ENCODE measurements around the gene CCDC110. TPM values are rescaled to one million over a fixed set of nuclear protein-coding genes. Genes with fewer than 3 reads are reported as not detected.

Gene CCDC110
- total and polyA plus RNA-seq, 9 of the 15 experiments (the other 6 are each of a cell fraction or from before 2014, with no cell fraction given), result 0.04 to 0.35 (median 0.07) TPM; not detected in 4

DNA sequence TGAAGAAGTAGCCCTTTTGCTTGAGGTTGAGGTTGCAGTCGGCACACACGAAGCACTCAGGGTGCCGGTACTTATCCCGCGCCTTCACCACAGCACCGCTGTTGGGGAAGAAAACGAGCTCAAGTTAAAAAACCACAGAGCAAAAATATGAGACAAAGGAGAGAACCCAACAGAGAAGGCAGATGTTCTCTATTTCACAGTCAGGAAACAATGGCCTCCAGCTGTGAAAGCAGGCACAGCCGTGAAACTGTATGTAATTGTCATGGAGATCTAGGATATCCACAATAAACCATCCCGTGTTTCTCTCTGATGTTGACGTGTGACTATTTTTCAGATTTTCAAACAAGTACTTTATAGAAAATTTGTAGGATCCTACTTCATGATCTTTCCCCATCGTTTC is 30.9 kb upstream of the CCDC110 start:
- Histone ChIP-seq H2AFZ (ENCODE audit: low read depth, low read length) (no peak overlapping the region), H3K4me2 (ENCODE audit: insufficient read depth, low read length) (no peak overlapping the region), H3K79me2 (ENCODE audit: control insufficient read depth, insufficient read depth, low read length) (no peaks in the 10 kb centered on the region), H3K27ac (ENCODE audit: extremely low read depth, low read depth, low read length) (no peak overlapping the region), H3K9me3 (replicated peaks; ENCODE audit: control insufficient read depth, insufficient read depth, low read depth, low read length) (no peaks in the 10 kb centered on the region), H3K4me1 (replicated peaks in 1 of 2; ENCODE audit: control insufficient read depth in 2 of 2, insufficient read depth in 2 of 2, low read length in 2 of 2) (peaks cover 3 to 7% of the 10 kb centered on the region in 2 experiments; a peak in 3 of 5 replicates), H3K4me3 (no peak overlapping the region), H4K20me1 (replicated peaks; ENCODE audit: control insufficient read depth, insufficient read depth, low read length) (no peaks in the 10 kb centered on the region), H3K9me1 (ENCODE audit: control insufficient read depth, insufficient read depth, low read length) (no peaks in the 10 kb centered on the region), H3K36me3 (ENCODE audit: control insufficient read depth, insufficient read depth, low read length) (no peaks in the 10 kb centered on the region), H3K9ac (ENCODE audit: insufficient read depth in 1 of 2, low read depth in 2 of 2, low read length in 2 of 2) (no peak overlapping the region), H3K27me3 (ENCODE audit: control insufficient read depth in 2 of 2, insufficient read depth in 2 of 2, low read length in 2 of 2) (peaks cover 8 to 24% of the 10 kb centered on the region in 2 experiments; a peak in 3 of 5 replicates)
- intact Hi-C loops (cut with micrococcal nuclease), result no loop called here
- 41% methylated on average over 10 of the region's 11 CpGs for WGBS (ENCODE audit: insufficient coverage, low coverage, missing lambda C conversion rate)
- ChIA-PET CTCF (ENCODE audit: low intra/inter-chr PET ratio) (no interaction called here), POLR2A (no interaction called here)
- ATAC-seq (no peak), FAIRE-seq (no peak), DNase-seq (ENCODE audit: extremely low read depth in 1 of 4, low spot score in 3 of 4) (no peak)
- in situ Hi-C loops (cut with MboI), result no loop called here
- no TSS peak for BruUV-seq (replicated peaks)
- no peak for TF ChIP-seq MCM7 (IDR thresholded peaks at IDR 0.05)
- TF ChIP-seq GATAD2A (IDR thresholded peaks at IDR 0.05), result no peak
- no peak for TF ChIP-seq ZNF717 (CRISPR knock-in tag; IDR thresholded peaks at IDR 0.05)
- TF ChIP-seq FOXJ2 (tag; IDR thresholded peaks at IDR 0.05), result no peak
- TF ChIP-seq, protein P1, sequence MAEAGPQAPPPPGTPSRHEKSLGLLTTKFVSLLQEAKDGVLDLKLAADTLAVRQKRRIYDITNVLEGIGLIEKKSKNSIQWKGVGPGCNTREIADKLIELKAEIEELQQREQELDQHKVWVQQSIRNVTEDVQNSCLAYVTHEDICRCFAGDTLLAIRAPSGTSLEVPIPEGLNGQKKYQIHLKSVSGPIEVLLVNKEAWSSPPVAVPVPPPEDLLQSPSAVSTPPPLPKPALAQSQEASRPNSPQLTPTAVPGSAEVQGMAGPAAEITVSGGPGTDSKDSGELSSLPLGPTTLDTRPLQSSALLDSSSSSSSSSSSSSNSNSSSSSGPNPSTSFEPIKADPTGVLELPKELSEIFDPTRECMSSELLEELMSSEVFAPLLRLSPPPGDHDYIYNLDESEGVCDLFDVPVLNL (CRISPR knock-in tag; IDR thresholded peaks at IDR 0.05; ENCODE audit: low read depth), result no peak
- no peak for TF ChIP-seq HNRNPUL1 (IDR thresholded peaks at IDR 0.05; ENCODE audit: low read length)
- no peak for TF ChIP-seq DDX20 (tag; IDR thresholded peaks at IDR 0.05; ENCODE audit: low read depth)
- no peak for TF ChIP-seq CCAR2 (IDR thresholded peaks at IDR 0.05; ENCODE audit: low read depth, low read length)
- no peak for TF ChIP-seq ZNF232 (CRISPR knock-in tag; IDR thresholded peaks at IDR 0.05)
- no peak for TF ChIP-seq ZNF707 (CRISPR knock-in tag; conservative IDR thresholded peaks at IDR 0.05)
- TF ChIP-seq HEY1 (CRISPR knock-in tag; IDR thresholded peaks at IDR 0.05; ENCODE audit: borderline replicate concordance), result no peak
- no peak for TF ChIP-seq PHB2 (IDR thresholded peaks at IDR 0.05; ENCODE audit: low read depth)
- no peak for TF ChIP-seq MAZ (CRISPR knock-in tag; conservative IDR thresholded peaks at IDR 0.05 in 1 of 2, IDR thresholded peaks at IDR 0.05 in 1 of 2)

All from K562 (cell line).